GM18909 (cell line): ENCODE results near the gene PLEK.
"Not testable (repeated sequence)": the region's sequence is repeated elsewhere in the genome, so short reads cannot be mapped to it uniquely, and the experiment has no call there.

Source experiments
- ATAC-seq: cut with Tn5 transposase; IDR thresholded peaks from one replicate; pipeline ENCODE4 v1.9.1; 2021; ENCODE audit warnings: mild to moderate bottlenecking; ENCODE audit not compliant: unreplicated experiment, poor library complexity

The PLEK gene

GRCh38 chr2:68351997-68352396 is 13.1 kb upstream of the PLEK start:
- ATAC-seq: no peak

- ATAC-seq: no peak
Observed at GRCh38 chr2:68352651-68353391, 12.3 kb upstream of the PLEK start.

GRCh38 chr2:68356599-68357239 is 8.4 kb upstream of the PLEK start:
- no peak for ATAC-seq

GRCh38 chr2:68357605-68358337 is 7.3 kb upstream of the PLEK start:
- ATAC-seq: peak; percentile 62

GRCh38 chr2:68359889-68360288 is 5.2 kb upstream of the PLEK start:
- no peak for ATAC-seq

GRCh38 chr2:68362069-68362468 is 3.0 kb upstream of the PLEK start:
- peak; percentile 48 for ATAC-seq

- no peak for ATAC-seq
Observed at GRCh38 chr2:68362749-68363148, 2.3 kb upstream of the PLEK start.

- ATAC-seq: no peak
Observed at GRCh38 chr2:68363721-68364120, 1.4 kb upstream of the PLEK start.

GRCh38 chr2:68366083-68366560 is 1.0 kb downstream of the PLEK start:
- peak; percentile 44 for ATAC-seq

- ATAC-seq: no peak
Observed at GRCh38 chr2:68367953-68368653, 3.0 kb downstream of the PLEK start.

- no peak for ATAC-seq
Observed at GRCh38 chr2:68368654-68369336, 3.7 kb downstream of the PLEK start.

- ATAC-seq: no peak
Observed at GRCh38 chr2:68369337-68369734, 4.3 kb downstream of the PLEK start.

GRCh38 chr2:68371138-68371537 is 6.1 kb downstream of the PLEK start:
- ATAC-seq: no peak

GRCh38 chr2:68371581-68371980 is 6.5 kb downstream of the PLEK start:
- no peak for ATAC-seq

- no peak for ATAC-seq
Observed at GRCh38 chr2:68372485-68372884, 7.4 kb downstream of the PLEK start.

GRCh38 chr2:68374184-68374583 is 9.1 kb downstream of the PLEK start:
- ATAC-seq: no peak

GRCh38 chr2:68375582-68375981 is 10.5 kb downstream of the PLEK start:
- ATAC-seq: no peak

- ATAC-seq: peak; percentile 39
Observed at GRCh38 chr2:68377137-68377780, 12.2 kb downstream of the PLEK start.

- not testable (repeated sequence) for ATAC-seq
Observed at GRCh38 chr2:68378779-68379178, 13.7 kb downstream of the PLEK start.
